H1 (cell line): ENCODE data around the gene ZNF770. TPM values are rescaled to one million over a fixed set of nuclear protein-coding genes. Genes with fewer than 3 reads are reported as not detected.

Source experiments
- CTCF ChIA-PET: fragments of 300-600 bp; sonication (Branson Sonifier 250); formaldehyde crosslinking; loops from one replicate; lab custom pipeline; 2021; ENCODE audit not compliant: partially characterized antibody; lab: Charles Lee
- POLR2A ChIA-PET: fragments of 300-600 bp; sonication (Branson Sonifier 250); formaldehyde crosslinking; loops from one replicate; lab custom pipeline; 2021; ENCODE audit warnings: inconsistent platforms; ENCODE audit not compliant: partially characterized antibody; lab: Charles Lee
- DNase-seq, 2 experiments: peaks; one replicate each; pipeline versions ENCODE4 v3.0.0 to v3.0.0-alpha.2; 2010 to 2022; ENCODE audit warnings: low spot score in 2 of 2, low read depth in 1 of 2, mixed read lengths in 1 of 2
- FAIRE-seq: peaks from 2 replicates; lab custom pipeline; 2011; peaks lifted over from hg19 to GRCh38; lab: Jason Lieb, UNC
- H2AFZ ChIP-seq: 2 replicates; pipeline ENCODE4 v1.8.1; 2012; ENCODE audit warnings: low read length, inconsistent platforms
- H2AK5ac ChIP-seq: 2 replicates; pipeline ENCODE4 v1.6.1; 2013; ENCODE audit warnings: low read depth, low read length
- H2BK120ac ChIP-seq: replicated peaks from 2 replicates; pipeline ENCODE3; 2013; ENCODE audit warnings: low read depth, low read length, inconsistent platforms
- H2BK12ac ChIP-seq: 2 replicates; pipeline ENCODE4 v1.6.1; 2013; ENCODE audit warnings: low read depth, low read length
- H2BK15ac ChIP-seq: 2 replicates; pipeline ENCODE4 v1.6.1; 2013; ENCODE audit warnings: low read length
- H2BK20ac ChIP-seq: 2 replicates; pipeline ENCODE4 v1.6.1; 2013; ENCODE audit warnings: low read length
- H2BK5ac ChIP-seq: 2 replicates; pipeline ENCODE4 v1.6.1; 2013; ENCODE audit warnings: low read depth, low read length
- H3K14ac ChIP-seq: 2 replicates; pipeline ENCODE4 v1.6.1; 2013; ENCODE audit warnings: inconsistent platforms; ENCODE audit not compliant: insufficient read length
- H3K18ac ChIP-seq: 2 replicates; pipeline ENCODE4 v1.6.1; 2013; ENCODE audit warnings: low read length; ENCODE audit errors: extremely low read depth
- H3K23ac ChIP-seq: 2 replicates; pipeline ENCODE4 v1.6.1; 2013; ENCODE audit warnings: inconsistent platforms; ENCODE audit not compliant: insufficient read length
- H3K23me2 ChIP-seq: 2 replicates; pipeline ENCODE4 v1.6.1; 2013; ENCODE audit warnings: low read depth, low read length
- H3K27ac ChIP-seq: 2 replicates; pipeline ENCODE4 v1.6.1; 2011; ENCODE audit warnings: low read depth, low read length, inconsistent platforms
- H3K27me3 ChIP-seq, 4 experiments: replicated peaks in 1 of 4; 1 replicate in 1 of 4; 2 replicates in 3 of 4; pipeline versions ENCODE4 v1.6.1 to v1.8.1; 2011 to 2013; ENCODE audit warnings: low read length in 3 of 4, mild to moderate bottlenecking in 3 of 4, inconsistent platforms in 2 of 4, mixed read lengths in 2 of 4, moderate library complexity in 1 of 4; ENCODE audit not compliant: control insufficient read depth in 3 of 4, insufficient read depth in 3 of 4; ENCODE audit errors: extremely low read depth in 1 of 4
- H3K36me3 ChIP-seq, 4 experiments: 2 replicates each; pipeline versions ENCODE4 v1.6.1 to v1.8.1; 2011 to 2013; ENCODE audit warnings: mild to moderate bottlenecking in 4 of 4, low read length in 3 of 4, moderate library complexity in 2 of 4, control low read depth in 1 of 4, inconsistent platforms in 1 of 4; ENCODE audit not compliant: insufficient read depth in 4 of 4, control insufficient read depth in 2 of 4
- H3K4ac ChIP-seq: replicated peaks from 2 replicates; pipeline ENCODE3; 2013; ENCODE audit warnings: low read length, low read depth, mixed read lengths, inconsistent platforms; ENCODE audit not compliant: insufficient read length
- H3K4me1 ChIP-seq, 4 experiments: replicated peaks in 1 of 4; 1 replicate in 1 of 4; 2 replicates in 3 of 4; pipeline versions ENCODE4 v1.6.1 to v1.8.1; 2011 to 2013; ENCODE audit warnings: low read length in 3 of 4, inconsistent platforms in 2 of 4, mixed read lengths in 1 of 4; ENCODE audit not compliant: insufficient read depth in 4 of 4, control insufficient read depth in 3 of 4
- H3K4me2 ChIP-seq, 2 experiments: 2 replicates each; pipeline versions ENCODE4 v1.6.1 to v1.8.1; 2011 to 2013; ENCODE audit warnings: low read depth in 2 of 2, low read length in 2 of 2, control low read depth in 1 of 2, inconsistent platforms in 1 of 2, mild to moderate bottlenecking in 1 of 2; ENCODE audit not compliant: insufficient read depth in 1 of 2
- H3K4me3 ChIP-seq, 4 experiments: fragments of 200-600, 300-600 bp in 1 of 4; sonication (generic), shearing (Covaris generic), sonication (Bioruptor Twin) in 1 of 4; 2 replicates each; pipeline versions ENCODE4 v1.5.1 to v1.8.1; 2011 to 2016; ENCODE audit warnings: low read length in 4 of 4, low read depth in 3 of 4, control low read depth in 2 of 4, inconsistent platforms in 2 of 4, mild to moderate bottlenecking in 2 of 4, mixed read lengths in 1 of 4, moderate library complexity in 1 of 4; ENCODE audit not compliant: insufficient read depth in 2 of 4; ENCODE audit errors: extremely low read depth in 1 of 4
- H3K56ac ChIP-seq: replicated peaks from 2 replicates; pipeline ENCODE3; 2013; ENCODE audit warnings: low read depth, mild to moderate bottlenecking, mixed read lengths, low read length, inconsistent platforms; ENCODE audit not compliant: insufficient read length
- H3K79me1 ChIP-seq: 2 replicates; pipeline ENCODE4 v1.6.1; 2013; ENCODE audit warnings: low read depth, low read length, control low read depth
- H3K79me2 ChIP-seq, 2 experiments: 2 replicates each; pipeline versions ENCODE4 v1.6.1 to v1.8.1; 2012 to 2013; ENCODE audit warnings: low read length in 2 of 2, mild to moderate bottlenecking in 2 of 2, inconsistent platforms in 1 of 2; ENCODE audit not compliant: insufficient read depth in 2 of 2, control insufficient read depth in 1 of 2
- H3K9ac ChIP-seq, 4 experiments: replicated peaks in 1 of 4; 1 replicate in 1 of 4; 2 replicates in 3 of 4; pipeline versions ENCODE4 v1.6.1 to v1.8.1; 2011 to 2013; ENCODE audit warnings: low read depth in 3 of 4, low read length in 3 of 4, control low read depth in 2 of 4, mild to moderate bottlenecking in 2 of 4, moderate library complexity in 2 of 4, inconsistent platforms in 1 of 4; ENCODE audit errors: extremely low read depth in 1 of 4
- H3K9me3 ChIP-seq, 2 experiments: 2 replicates each; pipeline versions ENCODE4 v1.6.1 to v1.8.1; 2012 to 2013; ENCODE audit warnings: mild to moderate bottlenecking in 2 of 2, moderate library complexity in 2 of 2, control low read depth in 1 of 2, inconsistent platforms in 1 of 2, low read depth in 1 of 2, low read length in 1 of 2, mixed read lengths in 1 of 2; ENCODE audit not compliant: insufficient read depth in 2 of 2
- H4K20me1 ChIP-seq, 2 experiments: replicated peaks in 1 of 2; 2 replicates each; pipeline versions ENCODE3 to v1.8.1; 2011 to 2013; ENCODE audit warnings: inconsistent platforms in 2 of 2, low read length in 2 of 2, mild to moderate bottlenecking in 1 of 2; ENCODE audit not compliant: insufficient read depth in 2 of 2, control insufficient read depth in 1 of 2
- H4K5ac ChIP-seq: 2 replicates; pipeline ENCODE4 v1.6.1; 2013; ENCODE audit warnings: low read length, low read depth, mixed read lengths, inconsistent platforms; ENCODE audit not compliant: insufficient read length
- H4K8ac ChIP-seq: 2 replicates; pipeline ENCODE4 v1.8.0; 2013; ENCODE audit warnings: mild to moderate bottlenecking, moderate library complexity, low read length, inconsistent platforms; ENCODE audit not compliant: insufficient read depth; ENCODE audit errors: extremely low read depth
- H4K91ac ChIP-seq: replicated peaks from 2 replicates; pipeline ENCODE3; 2013; ENCODE audit warnings: low read length, mixed read lengths, inconsistent platforms; ENCODE audit not compliant: insufficient read length
- CEBPB ChIP-seq: IDR thresholded peaks from 2 replicates; pipeline ENCODE4 v1.6.1; 2012; ENCODE audit warnings: low read depth, low read length
- CHD1 ChIP-seq: IDR thresholded peaks from 2 replicates; pipeline ENCODE4 v1.6.1; 2012; ENCODE audit warnings: low read depth, low read length, improper control_type of control experiment
- CREB1 ChIP-seq: IDR thresholded peaks from 2 replicates; pipeline ENCODE4 v1.6.1; 2012; ENCODE audit warnings: inconsistent platforms
- EP300 ChIP-seq, 2 experiments: IDR thresholded peaks; 1 replicate in 1 of 2; 2 replicates in 1 of 2; pipeline ENCODE4 v1.6.1; 2011 to 2012; ENCODE audit warnings: low read depth in 2 of 2, low read length in 2 of 2, mild to moderate bottlenecking in 2 of 2, borderline replicate concordance in 1 of 2, inconsistent platforms in 1 of 2, moderate library complexity in 1 of 2
- MAFK ChIP-seq: IDR thresholded peaks from 2 replicates; pipeline ENCODE4 v1.6.1; 2012; ENCODE audit warnings: low read depth, mild to moderate bottlenecking, improper control_type of control experiment, low read length
- SP1 ChIP-seq: IDR thresholded peaks from 2 replicates; pipeline ENCODE4 v1.6.1; 2011; ENCODE audit warnings: low read depth, low read length
- SUZ12 ChIP-seq: fragments of 200-600 bp; sonication (generic); IDR thresholded peaks from 2 replicates; pipeline ENCODE4 v1.6.1; 2012; ENCODE audit warnings: mild to moderate bottlenecking, inconsistent platforms, low read length, moderate library complexity, mixed read lengths
- WGBS, 2 experiments: shearing (Covaris generic) in 1 of 2; methylation state at CpG; one replicate each; pipeline versions ENCODE4 v1.1.6 to v1.1.7; 2013 to 2015; ENCODE audit warnings: low lambda C conversion rate in 2 of 2, mixed read lengths in 2 of 2, inconsistent platforms in 1 of 2, low coverage in 1 of 2, missing lambda C conversion rate in 1 of 2; ENCODE audit not compliant: insufficient replicate concordance in 2 of 2, insufficient coverage in 1 of 2, insufficient read length in 1 of 2; ENCODE audit errors: extremely low coverage in 1 of 2, missing lambda C conversion rate in 1 of 2; 5-methylcytosine and 5-hydroxymethylcytosine counted together
- polyA plus RNA-seq, 7 experiments: library from polyadenylated mRNA; depleted of rRNA in 3 of 7; stranded (reverse) in 5 of 7; unstranded in 2 of 7; fragments of >200 nt in 5 of 7; fragments of 200-250 nt in 2 of 7; gene quantifications; 1 replicate in 5 of 7; 2 replicates in 1 of 7; 4 replicates in 1 of 7; pipeline versions ENCODE4 v1.2.1 to v1.2.3, GENCODE V29; 2011 to 2013; ENCODE audit warnings: missing spikeins in 2 of 7, mixed read lengths in 2 of 7
- total RNA-seq: library from RNA; stranded (reverse); fragmentation: NEBNext Ultra II Directional; extraction: Animal tissue kit (Norgen Biotek cat#: 25700); gene quantifications from 2 replicates; pipeline ENCODE4 v1.2.1, GENCODE V29; 2021

The ZNF770 gene
- total and polyA plus RNA-seq, 2 of the 8 experiments (the other 6 are each of a cell fraction or from before 2014, with no cell fraction given), result 24.8 to 143 TPM

- Histone ChIP-seq H2AK5ac (no peak overlapping the region), H2BK20ac (no peak overlapping the region), H3K9ac (no peak overlapping the region), H3K18ac (no peak overlapping the region), H3K4me2 (no peak overlapping the region), H2BK120ac (no peak overlapping the region), H4K91ac (no peak overlapping the region), H3K4ac (no peak overlapping the region), H3K4me3 (no peak overlapping the region), H3K79me2 (peaks cover 0 to 11% of the 10 kb centered on the region in 2 experiments; a peak in 2 of 4 replicates), H3K9me3 (no peaks in the 10 kb centered on the region), H4K8ac (no peak overlapping the region), H2AFZ (no peak overlapping the region), H4K20me1 (no peaks in the 10 kb centered on the region), H3K27me3 (no peaks in the 10 kb centered on the region), H2BK12ac (no peak overlapping the region), H3K4me1 (peaks cover 0 to 5% (median 2%) of the 10 kb centered on the region in 4 experiments; a peak in 2 of 7 replicates), H3K14ac (no peak overlapping the region), H3K27ac (no peak overlapping the region), H2BK5ac (no peak overlapping the region), H4K5ac (no peak overlapping the region), H3K79me1 (no peaks in the 10 kb centered on the region), H3K23me2 (no peaks in the 10 kb centered on the region), H3K56ac (no peak overlapping the region), H3K23ac (no peak overlapping the region), H3K36me3 (peaks cover 0 to 9% (median under 1%) of the 10 kb centered on the region in 4 experiments; a peak in 1 of 8 replicates), H2BK15ac (no peak overlapping the region)
- CTCF ChIA-PET, result no interaction called here
- 86% methylated on average over 2 of the region's 2 CpGs; no CpG with 5 or more reads in 1 of the 2 experiments for WGBS, 2 experiments
- DNase-seq, result no peak
- TF ChIP-seq CREB1, result no peak
- no peak for TF ChIP-seq SUZ12
- no peak for TF ChIP-seq CHD1
- TF ChIP-seq MAFK, result no peak
- no peak for TF ChIP-seq SP1
- no peak for TF ChIP-seq EP300 (IDR thresholded peaks at IDR 0.05; ENCODE audit: borderline replicate concordance in 1 of 2, low read depth in 2 of 2, low read length in 2 of 2)
- TF ChIP-seq CEBPB, result no peak
- POLR2A ChIA-PET, result interaction anchor here (1.0 to 3.9 kb wide), 5 partner anchors 9 to 43 kb away, joined by 3 to 28 read pairs (median 5); partner anchors contain the start of gene ZNF770
- no peak for FAIRE-seq
Measured at GRCh38 chr15:34976073-34976472, 12.0 kb downstream of the ZNF770 start.
